Smooth muscle cell (in vitro differentiated cells): ENCODE measurements around the gene TAF3. TPM values are rescaled to one million over a fixed set of nuclear protein-coding genes. Genes with fewer than 3 reads are reported as not detected.

ENCODE experiments used
- DNase-seq: peaks from one replicate; lab custom pipeline; 2025; ENCODE audit not compliant: unreplicated experiment; lab: John Stamatoyannopoulos, UW
- H2AFZ ChIP-seq: fragments of 200-600 bp; sonication (generic); 2 replicates; pipeline ENCODE4 v1.6.0; 2016; ENCODE audit warnings: antibody characterized with exemption, low read depth, mild to moderate bottlenecking
- H3F3A ChIP-seq: fragments of 200-600 bp; sonication (generic); 2 replicates; pipeline ENCODE4 v1.6.0; 2017; ENCODE audit warnings: antibody characterized with exemption, low read depth
- H3K27ac ChIP-seq: fragments of 200-600 bp; sonication (generic); 2 replicates; pipeline ENCODE4 v1.5.1; 2016; ENCODE audit warnings: low read depth, mild to moderate bottlenecking
- H3K27me3 ChIP-seq: fragments of 200-600 bp; sonication (generic); 2 replicates; pipeline ENCODE4 v1.6.1; 2016; ENCODE audit warnings: low read depth, mild to moderate bottlenecking
- H3K36me3 ChIP-seq: fragments of 200-600 bp; sonication (generic); 2 replicates; pipeline ENCODE4 v1.5.1; 2016; ENCODE audit warnings: low read depth
- H3K4me1 ChIP-seq: fragments of 200-600 bp; sonication (generic); 2 replicates; pipeline ENCODE4 v1.5.1; 2016; ENCODE audit warnings: low read depth
- H3K4me2 ChIP-seq: fragments of 200-600 bp; sonication (generic); 2 replicates; pipeline ENCODE4 v1.6.0; 2016; ENCODE audit warnings: mild to moderate bottlenecking
- H3K4me3 ChIP-seq: fragments of 200-600 bp; sonication (generic); 2 replicates; pipeline ENCODE4 v1.5.1; 2016; ENCODE audit warnings: mild to moderate bottlenecking
- H3K79me2 ChIP-seq: fragments of 200-600 bp; sonication (generic); 2 replicates; pipeline ENCODE4 v1.6.0; 2016; ENCODE audit warnings: low read depth, mild to moderate bottlenecking
- H3K9ac ChIP-seq: fragments of 200-600 bp; sonication (generic); 2 replicates; pipeline ENCODE4 v1.6.0; 2016; ENCODE audit warnings: low read depth
- H3K9me3 ChIP-seq: fragments of 200-600 bp; sonication (generic); replicated peaks from 2 replicates; pipeline ENCODE4 v1.5.1; 2016; ENCODE audit warnings: low read depth
- H4K20me1 ChIP-seq: fragments of 200-600 bp; sonication (generic); 2 replicates; pipeline ENCODE4 v1.6.0; 2016; ENCODE audit warnings: low read depth
- WGBS: methylation state at CpG from one replicate; pipeline ENCODE4 v1.1.7; 2016; ENCODE audit warnings: low lambda C conversion rate; 5-methylcytosine and 5-hydroxymethylcytosine counted together
- polyA plus RNA-seq: library from polyadenylated mRNA; unstranded; fragments of >200 nt; fragmentation: Nextera tagmentation; extraction: Ambion mirVana; gene quantifications from 2 replicates; pipeline ENCODE4 v1.2.1, GENCODE V29; 2016
- total RNA-seq: library from RNA; depleted of rRNA; stranded (reverse); fragments of >200 nt; gene quantifications from 2 replicates; pipeline ENCODE4 v1.2.3, GENCODE V29; 2014
- TF ChIP-seq, protein P1 (sequence below): fragments of 200-600 bp; sonication (generic); IDR thresholded peaks from 2 replicates; pipeline ENCODE4 v1.5.1; 2017; ENCODE audit warnings: borderline replicate concordance, mild to moderate bottlenecking, antibody characterized with exemption; ENCODE audit not compliant: insufficient read depth, poor library complexity, severe bottlenecking

The TAF3 gene
- total and polyA plus RNA-seq, 2 experiments from 2014 or later, result 3.7 to 7.0 TPM

- Histone ChIP-seq H3K4me3 (no peak overlapping the region), H3F3A (peaks cover 5% of the 10 kb centered on the region), H3K27me3 (no peaks in the 10 kb centered on the region), H3K9ac (no peak overlapping the region), H3K36me3 (no peaks in the 10 kb centered on the region), H3K4me1 (peaks cover 5% of the 10 kb centered on the region), H3K4me2 (no peak overlapping the region), H3K27ac (no peak overlapping the region), H3K79me2 (peaks cover 5% of the 10 kb centered on the region), H2AFZ (no peak overlapping the region), H3K9me3 (no peaks in the 10 kb centered on the region), H4K20me1 (peaks cover 8% of the 10 kb centered on the region)
- TF ChIP-seq, protein P1, sequence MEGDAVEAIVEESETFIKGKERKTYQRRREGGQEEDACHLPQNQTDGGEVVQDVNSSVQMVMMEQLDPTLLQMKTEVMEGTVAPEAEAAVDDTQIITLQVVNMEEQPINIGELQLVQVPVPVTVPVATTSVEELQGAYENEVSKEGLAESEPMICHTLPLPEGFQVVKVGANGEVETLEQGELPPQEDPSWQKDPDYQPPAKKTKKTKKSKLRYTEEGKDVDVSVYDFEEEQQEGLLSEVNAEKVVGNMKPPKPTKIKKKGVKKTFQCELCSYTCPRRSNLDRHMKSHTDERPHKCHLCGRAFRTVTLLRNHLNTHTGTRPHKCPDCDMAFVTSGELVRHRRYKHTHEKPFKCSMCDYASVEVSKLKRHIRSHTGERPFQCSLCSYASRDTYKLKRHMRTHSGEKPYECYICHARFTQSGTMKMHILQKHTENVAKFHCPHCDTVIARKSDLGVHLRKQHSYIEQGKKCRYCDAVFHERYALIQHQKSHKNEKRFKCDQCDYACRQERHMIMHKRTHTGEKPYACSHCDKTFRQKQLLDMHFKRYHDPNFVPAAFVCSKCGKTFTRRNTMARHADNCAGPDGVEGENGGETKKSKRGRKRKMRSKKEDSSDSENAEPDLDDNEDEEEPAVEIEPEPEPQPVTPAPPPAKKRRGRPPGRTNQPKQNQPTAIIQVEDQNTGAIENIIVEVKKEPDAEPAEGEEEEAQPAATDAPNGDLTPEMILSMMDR, result no peak
- DNase-seq, result no peak
- 76% methylated on average over 5 of the region's 5 CpGs for WGBS
Measured at GRCh38 chr10:7957591-7957990, 139.3 kb downstream of the TAF3 start.

DNA sequence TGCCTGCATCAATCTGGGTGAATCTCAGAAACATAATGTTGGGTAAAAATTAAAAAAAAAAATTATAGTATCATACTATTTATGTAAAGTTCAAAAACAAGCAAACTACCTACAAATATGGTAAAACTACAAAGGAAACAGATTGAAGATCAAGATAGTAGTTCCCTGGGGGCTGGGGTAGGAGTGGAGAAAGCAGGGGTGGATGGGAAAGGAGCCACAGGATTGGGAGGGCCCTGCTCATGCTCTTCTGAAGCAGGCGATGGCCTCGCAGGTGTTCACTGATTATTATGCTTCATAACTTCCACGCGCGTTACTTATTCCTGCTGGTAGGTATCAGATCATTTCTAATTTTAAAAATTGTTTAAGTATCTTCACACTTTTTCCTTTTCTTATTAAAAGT, 140.1 kb downstream of the TAF3 start:
- no peak overlapping the region for H2AFZ ChIP-seq
- WGBS, result 99% methylated on average over 5 of the region's 5 CpGs
- DNase-seq, result no peak
- TF ChIP-seq, protein P1, result no peak
- H3K4me1 ChIP-seq, result peaks cover 5% of the 10 kb centered on the region
- no peak overlapping the region for H3K9ac ChIP-seq
- peaks cover 15% of the 10 kb centered on the region for H4K20me1 ChIP-seq
- no peaks in the 10 kb centered on the region for H3K27me3 ChIP-seq
- peaks cover 5% of the 10 kb centered on the region for H3F3A ChIP-seq
- no peak overlapping the region for H3K4me2 ChIP-seq
- H3K4me3 ChIP-seq, result no peak overlapping the region
- no peaks in the 10 kb centered on the region for H3K9me3 ChIP-seq
- H3K36me3 ChIP-seq, result no peaks in the 10 kb centered on the region
- H3K79me2 ChIP-seq, result peaks cover 5% of the 10 kb centered on the region
- no peak overlapping the region for H3K27ac ChIP-seq

GRCh38 chr10:7960108-7960507, 141.8 kb downstream of the TAF3 start:
- H3K79me2 ChIP-seq, result peaks cover 5% of the 10 kb centered on the region
- H3K9ac ChIP-seq, result no peak overlapping the region
- TF ChIP-seq, protein P1, result no peak
- 85% methylated on average over 4 of the region's 4 CpGs for WGBS
- no peak overlapping the region for H3K4me3 ChIP-seq
- no peak for DNase-seq
- no peak overlapping the region for H3K27ac ChIP-seq
- H3K4me1 ChIP-seq, result peaks cover 5% of the 10 kb centered on the region
- no peaks in the 10 kb centered on the region for H3K36me3 ChIP-seq
- H3F3A ChIP-seq, result peaks cover 5% of the 10 kb centered on the region
- no peak overlapping the region for H2AFZ ChIP-seq
- H3K9me3 ChIP-seq, result no peaks in the 10 kb centered on the region
- no peak overlapping the region for H3K4me2 ChIP-seq
- H4K20me1 ChIP-seq, result peaks cover 15% of the 10 kb centered on the region
- no peaks in the 10 kb centered on the region for H3K27me3 ChIP-seq

GRCh38 chr10:7962592-7962991, 144.3 kb downstream of the TAF3 start:
- Histone ChIP-seq H3K4me3 (no peak overlapping the region), H3K9me3 (no peaks in the 10 kb centered on the region), H3K4me2 (no peak overlapping the region), H3K9ac (no peak overlapping the region), H4K20me1 (peaks cover 31% of the 10 kb centered on the region), H2AFZ (no peak overlapping the region), H3K4me1 (no peaks in the 10 kb centered on the region), H3F3A (no peaks in the 10 kb centered on the region), H3K36me3 (no peaks in the 10 kb centered on the region), H3K27me3 (no peaks in the 10 kb centered on the region), H3K27ac (no peak overlapping the region), H3K79me2 (peaks cover 5% of the 10 kb centered on the region)
- 94% methylated on average over 5 of the region's 5 CpGs for WGBS
- TF ChIP-seq, protein P1, result no peak
- DNase-seq, result no peak
